NCI-H2107 (cell line): ENCODE measurements around the gene ITGAV.

Experiments
- DNase-seq: peaks from one replicate; lab custom pipeline; 2025; lab: John Stamatoyannopoulos, UW

The ITGAV gene

GRCh38 chr2:186718122-186718521 is 128.3 kb downstream of the ITGAV start:
- DNase-seq: no peak

- DNase-seq: no peak
These were observed 129.0 kb downstream of the ITGAV start for GRCh38 chr2:186718903-186719302.

- DNase-seq: no peak
These were observed 132.1 kb downstream of the ITGAV start for GRCh38 chr2:186721956-186722355.

GRCh38 chr2:186724736-186725135 is 134.9 kb downstream of the ITGAV start:
- DNase-seq: no peak

DNA sequence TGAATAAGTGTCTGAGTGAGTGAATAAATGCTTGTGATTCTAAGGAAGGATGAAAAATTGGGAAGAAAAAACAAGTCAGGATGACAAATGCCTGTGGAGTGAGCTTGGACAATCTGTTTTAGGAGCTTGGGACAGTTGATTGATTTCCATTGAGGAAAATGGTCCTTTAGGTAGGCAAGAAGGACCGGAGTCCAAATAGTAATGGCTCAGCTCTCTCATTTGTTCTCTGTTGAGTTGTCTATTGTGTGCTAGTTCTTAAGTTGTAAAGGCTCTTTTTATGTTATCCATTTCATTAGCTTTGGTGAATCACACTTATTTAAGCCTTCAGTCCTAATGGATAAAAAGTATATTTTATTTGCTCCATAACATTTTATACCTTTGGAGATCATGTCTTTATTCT is 135.9 kb downstream of the ITGAV start:
- DNase-seq: no peak

DNA sequence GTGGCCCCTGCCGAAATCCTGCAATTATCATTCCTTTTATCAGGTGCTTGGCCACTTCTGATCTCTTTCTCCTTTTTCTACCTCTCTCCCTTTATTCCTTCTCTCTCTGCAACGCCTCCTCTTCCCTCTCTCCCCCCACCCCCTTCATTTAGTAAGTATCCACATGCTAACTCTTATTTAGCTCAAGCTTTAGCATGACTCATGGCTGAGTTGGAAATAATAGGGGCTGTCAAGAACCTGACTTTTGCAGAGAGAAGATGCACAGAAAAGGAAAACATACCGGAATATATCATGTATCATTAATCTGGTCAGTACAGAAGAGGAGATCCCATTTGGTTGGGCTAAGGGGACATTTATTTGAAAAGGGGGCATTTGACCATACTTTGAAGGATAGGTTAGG is 137.1 kb downstream of the ITGAV start:
- DNase-seq: no peak

DNA sequence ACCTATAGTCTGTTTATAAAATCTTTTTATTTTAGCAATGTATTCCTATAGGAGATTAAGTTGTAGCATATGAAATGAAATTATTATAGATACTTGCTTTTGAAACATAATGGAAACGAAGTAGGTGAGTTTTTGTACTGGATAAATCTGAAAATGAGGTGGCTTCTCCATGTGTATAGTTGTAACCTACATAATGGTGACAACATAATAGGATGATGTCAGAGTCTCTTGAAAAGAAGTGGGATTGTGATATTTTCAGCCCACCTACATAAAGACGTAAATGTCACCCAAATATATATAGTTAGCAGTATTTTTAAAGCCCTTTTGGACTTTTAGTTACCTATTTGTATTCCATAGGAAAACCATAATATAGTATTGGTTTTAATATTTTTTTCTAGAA is 138.8 kb downstream of the ITGAV start:
- no peak for DNase-seq
